T-helper 17 cell (primary cell): ENCODE results near the gene WNT10A. TPM values are rescaled to one million over a fixed set of nuclear protein-coding genes. Genes with fewer than 3 reads are reported as not detected.
A peak's percentile ranks its signal among the peaks of the same experiment; 100 is the strongest.

Experiments used
- ATAC-seq: fragments of 150-1000 bp; cut with Tn5 transposase; 2 replicates; pipeline ENCODE4 v1.10.0; 2021; ENCODE audit warnings: mild to moderate bottlenecking, moderate library complexity
- DNase-seq, 3 donors: peaks; one replicate each; pipeline versions ENCODE4 v3.0.0 to v3.0.0-alpha.2; 2020 to 2021
- H3K9me3 ChIP-seq: one replicate; pipeline ENCODE4 v1.7.0; 2013; ENCODE audit warnings: low read length, mild to moderate bottlenecking; ENCODE audit not compliant: control insufficient read depth, poor library complexity, severe bottlenecking
- H3K27ac Mint-ChIP-seq: one replicate; pipeline ENCODE4 v1.8.0; 2022; ENCODE audit warnings: mild to moderate bottlenecking, moderate library complexity, mixed read lengths
- H3K27me3 Mint-ChIP-seq: one replicate; pipeline ENCODE4 v1.8.0; 2022; ENCODE audit warnings: mixed read lengths
- H3K36me3 Mint-ChIP-seq: one replicate; pipeline ENCODE4 v1.8.0; 2022; ENCODE audit warnings: low read depth, mixed read lengths
- H3K4me1 Mint-ChIP-seq: one replicate; pipeline ENCODE4 v1.8.0; 2022; ENCODE audit warnings: mild to moderate bottlenecking, mixed read lengths
- H3K4me3 Mint-ChIP-seq: one replicate; pipeline ENCODE4 v1.8.0; 2022; ENCODE audit warnings: mild to moderate bottlenecking, moderate library complexity, mixed read lengths
- total RNA-seq, 4 donors: library from RNA in 2 of 4; stranded (reverse) in 2 of 4; gene quantifications; one replicate each; pipeline ENCODE4 v1.2.3 and lab custom pipeline; 2022 to 2026

Gene WNT10A
- total RNA-seq, 2 donors from 2014 or later = 5.5 to 14.4 TPM

- no peaks in the 10 kb centered on the region for H3K9me3 ChIP-seq
- peaks cover 14% of the 10 kb centered on the region for H3K4me1 Mint-ChIP-seq
- no peak for DNase-seq
- H3K27ac Mint-ChIP-seq = no peak overlapping the region
- peaks cover 3% of the 10 kb centered on the region for H3K36me3 Mint-ChIP-seq
- no peak overlapping the region for H3K4me3 Mint-ChIP-seq
- H3K27me3 Mint-ChIP-seq = peaks cover 62% of the 10 kb centered on the region
- no peak for ATAC-seq
Measured at GRCh38 chr2:218851286-218851685, 29.4 kb upstream of the WNT10A start.

- peak; percentile 48 to 55 (median 52) for DNase-seq
- H3K27ac Mint-ChIP-seq = peak overlapping the region; percentile 8
- H3K4me3 Mint-ChIP-seq = no peak overlapping the region
- H3K4me1 Mint-ChIP-seq = peaks cover 11% of the 10 kb centered on the region
- peaks cover 75% of the 10 kb centered on the region for H3K27me3 Mint-ChIP-seq
- peaks cover 3% of the 10 kb centered on the region for H3K36me3 Mint-ChIP-seq
- no peaks in the 10 kb centered on the region for H3K9me3 ChIP-seq
- peak; percentile 87 for ATAC-seq
Measured at GRCh38 chr2:218852911-218853667, 27.6 kb upstream of the WNT10A start.

GRCh38 chr2:218853766-218854165, 26.9 kb upstream of the WNT10A start:
- peak overlapping the region; percentile 8 for H3K27ac Mint-ChIP-seq
- ATAC-seq (no peak), DNase-seq (no peak)
- peaks cover 81% of the 10 kb centered on the region for H3K27me3 Mint-ChIP-seq
- H3K36me3 Mint-ChIP-seq = peaks cover 3% of the 10 kb centered on the region
- no peaks in the 10 kb centered on the region for H3K9me3 ChIP-seq
- H3K4me1 Mint-ChIP-seq = peaks cover 11% of the 10 kb centered on the region
- H3K4me3 Mint-ChIP-seq = no peak overlapping the region

- peaks cover 3% of the 10 kb centered on the region for H3K36me3 Mint-ChIP-seq
- peaks cover 11% of the 10 kb centered on the region for H3K4me1 Mint-ChIP-seq
- no peak overlapping the region for H3K4me3 Mint-ChIP-seq
- peaks cover 83% of the 10 kb centered on the region for H3K27me3 Mint-ChIP-seq
- H3K9me3 ChIP-seq = no peaks in the 10 kb centered on the region
- ATAC-seq = no peak
- no peak for DNase-seq
- H3K27ac Mint-ChIP-seq = no peak overlapping the region
Measured at GRCh38 chr2:218854860-218855259, 25.8 kb upstream of the WNT10A start.

GRCh38 chr2:218855305-218856166, 25.1 kb upstream of the WNT10A start:
- H3K36me3 Mint-ChIP-seq = peaks cover 5% of the 10 kb centered on the region
- peaks cover 83% of the 10 kb centered on the region for H3K27me3 Mint-ChIP-seq
- no peak overlapping the region for H3K4me3 Mint-ChIP-seq
- peaks cover 18% of the 10 kb centered on the region for H3K4me1 Mint-ChIP-seq
- no peaks in the 10 kb centered on the region for H3K9me3 ChIP-seq
- H3K27ac Mint-ChIP-seq = no peak overlapping the region
- DNase-seq (no peak), ATAC-seq (no peak)

GRCh38 chr2:218856167-218856895, 24.3 kb upstream of the WNT10A start:
- Mint-ChIP-seq H3K27ac (no peak overlapping the region), H3K27me3 (peaks cover 81% of the 10 kb centered on the region), H3K4me3 (no peak overlapping the region), H3K4me1 (peaks cover 23% of the 10 kb centered on the region), H3K36me3 (peaks cover 5% of the 10 kb centered on the region)
- ATAC-seq (no peak), DNase-seq (no peak)
- no peaks in the 10 kb centered on the region for H3K9me3 ChIP-seq

GRCh38 chr2:218856896-218857243, 23.8 kb upstream of the WNT10A start:
- H3K9me3 ChIP-seq = no peaks in the 10 kb centered on the region
- Mint-ChIP-seq H3K4me3 (no peak overlapping the region), H3K4me1 (peaks cover 25% of the 10 kb centered on the region), H3K36me3 (peaks cover 9% of the 10 kb centered on the region), H3K27me3 (peaks cover 86% of the 10 kb centered on the region), H3K27ac (no peak overlapping the region)
- ATAC-seq (no peak), DNase-seq (no peak)

- ATAC-seq (no peak), DNase-seq (no peak)
- Mint-ChIP-seq H3K4me3 (no peak overlapping the region), H3K27ac (no peak overlapping the region), H3K27me3 (peaks cover 89% of the 10 kb centered on the region), H3K36me3 (peaks cover 9% of the 10 kb centered on the region), H3K4me1 (peaks cover 25% of the 10 kb centered on the region)
- no peaks in the 10 kb centered on the region for H3K9me3 ChIP-seq
Measured at GRCh38 chr2:218857371-218858137, 23.1 kb upstream of the WNT10A start.

- Mint-ChIP-seq H3K36me3 (peaks cover 9% of the 10 kb centered on the region), H3K27me3 (peaks cover 89% of the 10 kb centered on the region), H3K4me1 (peaks cover 24% of the 10 kb centered on the region), H3K27ac (no peak overlapping the region), H3K4me3 (no peak overlapping the region)
- DNase-seq (no peak), ATAC-seq (no peak)
- H3K9me3 ChIP-seq = no peaks in the 10 kb centered on the region
Measured at GRCh38 chr2:218858138-218858445, 22.6 kb upstream of the WNT10A start.

- Mint-ChIP-seq H3K4me1 (peaks cover 19% of the 10 kb centered on the region), H3K4me3 (peak overlapping the region; percentile 83), H3K36me3 (peaks cover 14% of the 10 kb centered on the region), H3K27me3 (peaks cover 89% of the 10 kb centered on the region), H3K27ac (peak overlapping the region; percentile 21)
- no peak for DNase-seq
- no peaks in the 10 kb centered on the region for H3K9me3 ChIP-seq
- no peak for ATAC-seq
Measured at GRCh38 chr2:218858671-218859555, 21.7 kb upstream of the WNT10A start.

GRCh38 chr2:218859556-218859987, 21.1 kb upstream of the WNT10A start, which contains the start of gene WNT6:
TSS of gene WNT6 (plus strand) at chr2:218859805. CDS start at chr2:218860038, 233 bp downstream.
- Mint-ChIP-seq H3K36me3 (peaks cover 16% of the 10 kb centered on the region), H3K27ac (peak within 1 kb of the TSS; percentile 21), H3K4me1 (peaks cover 17% of the 10 kb centered on the region), H3K4me3 (peak within 1 kb of the TSS; percentile 91), H3K27me3 (peaks cover 89% of the 10 kb centered on the region)
- ATAC-seq (peak; percentile 50), DNase-seq (no peak)
- no peaks in the 10 kb centered on the region for H3K9me3 ChIP-seq
